Suprapubic skin (tissue), 3 donors: ENCODE measurements around the gene RASD1.

Experiments
- CTCF ChIP-seq, 2 donors: fragments of 200-600 bp in 1 of 2; fragments of 450-650 bp in 1 of 2; sonication (generic) in 1 of 2; IDR thresholded peaks; one replicate each; pipeline ENCODE4 v1.5.1; 2016 to 2019; ENCODE audit warnings: antibody characterized with exemption in 2 of 2, mild to moderate bottlenecking in 1 of 2, moderate library complexity in 1 of 2
- EP300 ChIP-seq: sonication (generic); formaldehyde crosslinking; IDR thresholded peaks from one replicate; pipeline ENCODE4 v1.6.1; 2017; ENCODE audit warnings: antibody characterized with exemption

- TF ChIP-seq EP300 (no peak), CTCF (IDR thresholded peaks at IDR 0.05) (no peak)
Observed at GRCh38 chr17:17472333-17472920, 23.8 kb downstream of the RASD1 start.
